SW480 (cell line): ENCODE measurements around the gene FOXP1.

Experiments used
- DNase-seq: peaks from one replicate; pipeline ENCODE4 v3.0.0-alpha.2; 2016; ENCODE audit warnings: low spot score

The FOXP1 gene

DNA sequence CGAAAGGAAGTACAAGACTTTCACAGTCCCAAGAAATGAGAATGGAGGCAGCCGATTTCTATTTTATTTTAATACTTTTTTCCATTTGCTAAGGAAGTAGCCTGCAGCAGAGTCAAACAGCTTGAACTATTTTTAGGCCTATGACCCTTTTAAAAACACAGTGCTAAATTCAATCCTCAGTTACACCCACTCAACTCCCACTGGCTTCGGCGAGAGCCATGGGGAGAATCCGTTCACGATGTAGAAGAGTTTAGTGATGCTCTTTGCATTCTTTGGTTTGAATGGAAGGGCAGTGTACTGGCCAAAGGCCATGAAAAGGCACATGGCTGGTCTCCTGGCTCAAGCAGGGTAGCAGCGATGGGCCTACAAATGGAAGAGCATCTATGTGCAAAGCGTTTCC lies 343.5 kb downstream of the FOXP1 start:
- no peak for DNase-seq

DNA sequence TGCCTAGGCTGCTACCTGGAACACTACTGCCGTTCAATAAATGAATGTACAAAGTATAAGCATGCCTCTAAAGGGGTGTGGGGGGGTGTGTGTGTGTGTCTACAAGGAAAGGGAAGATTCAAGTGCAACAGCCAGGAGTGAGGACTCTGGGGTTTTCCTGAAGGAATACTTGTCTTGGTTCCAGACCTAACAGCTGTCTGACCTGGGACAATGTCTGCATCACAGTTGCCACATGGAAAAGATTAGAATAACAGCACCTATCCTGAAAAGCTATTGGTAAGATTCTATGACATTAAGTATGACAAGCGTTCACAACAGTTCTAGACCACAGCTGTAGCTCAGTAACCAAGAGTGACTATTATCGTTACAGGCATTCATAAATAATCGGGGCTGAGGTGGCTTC lies 345.2 kb downstream of the FOXP1 start:
- DNase-seq: no peak

DNA sequence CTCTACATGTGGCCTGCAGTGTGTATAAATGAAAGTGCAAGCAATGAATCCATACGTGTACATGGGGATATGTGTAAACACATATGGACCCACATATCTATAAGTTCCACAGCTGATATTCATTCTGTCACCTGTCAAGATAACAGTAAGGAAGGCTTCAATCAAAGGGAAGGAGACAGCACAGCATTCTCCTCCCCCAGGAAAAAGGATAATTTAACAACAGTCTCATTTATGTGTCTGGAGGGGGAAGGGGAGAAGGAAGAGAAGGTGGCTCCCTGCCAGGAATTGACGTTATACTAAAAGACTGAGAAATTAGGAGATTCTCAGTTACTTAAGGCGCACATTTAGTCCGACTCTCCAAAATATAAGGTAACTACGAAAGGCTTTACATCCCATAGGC lies 345.9 kb downstream of the FOXP1 start:
- no peak for DNase-seq

DNA sequence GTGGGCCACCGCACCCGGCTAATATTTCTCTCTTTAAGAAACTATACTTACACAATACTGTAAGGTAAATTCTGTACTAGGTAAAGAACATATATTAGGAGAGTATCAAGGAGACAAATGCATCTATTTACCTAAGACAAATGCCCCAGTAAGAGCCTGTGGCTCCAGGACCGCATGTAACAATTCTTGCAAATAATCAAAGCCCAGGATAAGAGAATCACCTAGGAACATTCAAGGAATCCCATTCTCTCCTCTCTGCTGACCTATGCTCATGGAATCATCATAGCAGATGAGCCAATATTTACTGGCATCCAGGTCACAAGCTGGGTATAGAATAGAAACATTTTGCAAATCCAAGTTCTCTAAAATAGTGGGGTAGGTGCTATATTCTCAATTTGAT lies 347.7 kb downstream of the FOXP1 start:
- DNase-seq: no peak

GRCh38 chr3:71232895-71233294 lies 350.6 kb downstream of the FOXP1 start:
- no peak for DNase-seq

DNA sequence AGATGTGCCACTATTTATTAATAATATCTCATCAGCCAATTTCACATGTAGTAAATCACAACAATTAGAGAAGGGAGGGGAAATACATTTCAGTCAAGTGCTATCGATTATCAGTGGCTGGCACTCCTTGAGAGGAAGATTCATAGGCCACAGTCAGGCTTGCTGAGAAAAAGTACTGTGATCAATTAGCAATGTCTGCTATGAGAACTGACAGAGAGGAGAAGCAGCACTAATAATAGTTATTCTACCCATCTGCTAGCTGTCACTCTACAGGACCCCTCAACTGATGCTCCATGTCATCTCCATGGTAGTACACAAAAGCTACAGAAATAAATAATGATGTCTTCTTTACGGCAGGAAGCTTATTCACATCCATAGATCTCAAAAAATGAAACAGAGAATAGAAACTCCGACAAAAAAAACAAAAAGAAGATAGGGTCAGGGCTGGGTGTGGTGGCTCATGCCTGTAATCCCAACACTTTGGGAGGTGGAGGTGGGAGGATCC lies 351.3 kb downstream of the FOXP1 start:
- no peak for DNase-seq

DNA sequence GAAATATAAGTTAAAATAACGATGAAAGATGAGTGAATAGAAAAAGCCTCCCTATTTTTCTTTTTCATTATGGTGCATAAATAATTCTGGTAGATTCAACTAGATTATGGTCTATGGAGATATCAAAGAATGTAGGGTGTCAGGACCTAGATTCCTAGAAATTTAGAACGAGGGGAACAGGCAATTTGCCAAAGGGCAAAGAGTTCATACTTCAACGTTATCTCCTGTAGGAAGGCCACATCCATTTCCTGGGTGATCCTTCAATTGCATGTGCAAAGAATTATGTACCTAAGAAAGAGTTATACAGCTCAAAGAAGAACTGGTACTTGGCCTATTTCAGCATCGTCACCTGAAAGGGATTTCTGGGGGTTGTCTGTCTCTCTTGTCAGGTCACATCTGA lies 351.8 kb downstream of the FOXP1 start:
- no peak for DNase-seq

GRCh38 chr3:71229905-71230657 lies 353.4 kb downstream of the FOXP1 start:
- DNase-seq: no peak

DNA sequence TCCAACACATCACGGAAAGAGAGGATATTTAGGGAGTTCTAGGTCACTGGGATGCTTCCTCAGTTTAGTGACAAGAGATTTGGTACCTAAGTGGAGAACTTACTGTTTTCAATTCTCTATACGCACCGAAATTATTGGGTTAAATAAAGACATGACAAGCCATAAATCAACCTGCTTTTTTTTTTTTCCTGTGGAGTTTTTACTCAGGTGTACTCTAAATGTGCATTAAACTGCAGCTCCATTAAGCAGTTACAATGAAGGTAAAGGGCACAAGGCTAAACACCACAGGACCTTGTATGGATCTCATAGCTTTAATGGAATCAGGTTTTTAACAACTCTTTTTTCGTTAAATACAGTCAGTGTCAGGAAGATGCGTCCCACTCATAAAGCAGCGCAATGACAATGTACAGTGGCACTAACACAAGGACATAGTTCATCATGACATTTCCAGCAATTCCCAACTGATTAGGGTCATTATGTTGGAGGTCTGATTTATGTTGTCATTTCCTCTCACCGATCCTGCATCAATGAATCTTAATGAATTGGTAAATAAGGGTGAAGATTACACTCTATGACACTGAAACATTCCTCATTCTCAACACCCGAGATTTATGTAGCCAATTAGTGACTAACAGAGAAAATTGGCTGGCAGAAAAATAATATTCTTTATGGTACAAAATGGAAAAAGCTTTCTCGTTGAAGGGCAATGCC lies 355.2 kb downstream of the FOXP1 start:
- no peak for DNase-seq

DNA sequence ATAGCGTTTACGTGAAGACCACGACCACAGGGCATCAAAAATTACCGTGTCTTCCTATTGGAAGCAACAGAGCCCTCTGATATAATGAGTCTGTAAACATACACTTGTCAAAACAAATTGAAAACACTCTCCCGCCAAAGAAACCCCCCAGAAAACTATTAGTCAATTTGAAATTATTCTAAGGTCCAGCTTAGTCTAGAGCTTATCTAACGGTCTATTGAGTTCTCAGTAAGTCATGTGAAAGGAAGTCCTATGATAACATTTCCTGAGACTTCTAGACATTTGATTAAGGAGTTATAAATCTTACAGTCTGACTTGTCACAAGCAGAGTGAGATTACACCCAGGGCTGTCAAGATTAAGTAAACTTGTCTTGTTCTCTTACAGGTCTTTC lies 356.3 kb downstream of the FOXP1 start:
- no peak for DNase-seq

- DNase-seq: peak; percentile 71
These were observed 356.8 kb downstream of the FOXP1 start for GRCh38 chr3:71226565-71227269.

DNA sequence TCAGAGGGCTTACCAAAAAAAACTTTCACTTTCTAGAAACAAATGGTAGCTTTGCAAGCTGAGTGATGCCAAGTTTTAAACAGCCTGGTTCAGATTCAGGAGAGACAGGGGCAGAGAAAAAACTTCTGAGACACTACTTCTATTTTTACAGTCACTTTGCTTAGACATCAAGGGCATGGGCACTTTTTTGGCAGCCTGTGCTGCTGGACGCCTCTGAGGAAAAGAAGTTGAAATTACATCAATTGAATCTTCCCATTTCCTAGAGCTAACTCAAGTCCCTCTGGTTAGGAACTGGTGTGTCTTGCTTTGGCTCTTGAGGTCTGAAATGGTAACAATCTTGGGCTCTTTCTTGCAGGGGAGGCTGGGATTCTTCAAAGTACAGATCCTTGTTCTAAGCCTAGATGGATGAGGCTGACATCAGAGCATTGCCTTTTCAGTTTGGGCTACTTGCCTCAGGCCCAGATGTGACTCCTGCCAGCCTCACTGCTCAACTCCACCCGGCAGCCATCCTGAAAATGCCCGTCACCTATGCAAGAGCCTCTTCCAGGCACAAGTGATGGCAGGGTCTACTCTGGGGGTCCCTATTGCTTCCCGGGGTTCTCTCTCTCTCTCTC lies 357.5 kb downstream of the FOXP1 start:
- DNase-seq: no peak

- no peak for DNase-seq
These were observed 358.4 kb downstream of the FOXP1 start for GRCh38 chr3:71225002-71225684.

DNA sequence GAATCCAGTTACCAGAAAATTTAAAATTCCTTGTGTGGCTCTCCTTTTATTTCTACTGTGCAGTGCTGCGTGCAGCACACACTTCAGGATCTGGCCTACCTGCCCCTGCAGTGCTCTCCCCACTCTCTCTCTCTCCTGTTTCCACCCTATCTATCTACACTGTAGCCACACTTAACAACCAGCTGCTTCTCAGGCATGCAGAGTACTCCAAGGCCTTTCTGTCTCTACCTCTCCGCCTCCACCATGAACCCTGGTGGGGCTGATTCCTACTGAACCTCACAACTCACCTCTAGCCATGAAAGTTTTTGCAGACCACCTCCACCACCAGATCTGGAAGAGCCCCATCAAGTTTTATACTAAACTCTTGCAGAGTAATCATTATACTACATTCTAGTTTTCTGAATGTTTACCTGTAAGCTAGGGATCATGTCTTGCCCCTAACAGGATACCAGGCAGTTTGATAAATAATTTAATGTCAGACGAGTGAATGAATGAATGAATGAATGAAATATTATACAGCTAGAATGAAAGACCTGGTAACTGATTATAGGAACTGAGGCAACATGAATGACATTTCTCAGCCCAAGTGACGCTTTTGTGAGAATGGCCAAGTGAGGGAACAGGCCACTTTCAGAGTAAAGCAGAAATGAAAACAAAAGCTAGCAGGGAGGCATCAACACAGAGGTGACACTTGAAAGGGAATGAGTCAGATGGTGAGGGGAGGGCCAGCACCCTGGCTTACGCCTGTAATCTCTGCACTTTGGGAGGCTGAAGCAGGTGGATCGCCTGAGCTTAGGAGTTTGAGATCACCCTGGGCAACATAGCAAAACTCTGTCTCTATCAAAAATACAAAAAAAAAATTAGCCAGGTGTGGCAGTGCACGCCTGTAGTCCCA lies 363.5 kb downstream of the FOXP1 start:
- no peak for DNase-seq

DNA sequence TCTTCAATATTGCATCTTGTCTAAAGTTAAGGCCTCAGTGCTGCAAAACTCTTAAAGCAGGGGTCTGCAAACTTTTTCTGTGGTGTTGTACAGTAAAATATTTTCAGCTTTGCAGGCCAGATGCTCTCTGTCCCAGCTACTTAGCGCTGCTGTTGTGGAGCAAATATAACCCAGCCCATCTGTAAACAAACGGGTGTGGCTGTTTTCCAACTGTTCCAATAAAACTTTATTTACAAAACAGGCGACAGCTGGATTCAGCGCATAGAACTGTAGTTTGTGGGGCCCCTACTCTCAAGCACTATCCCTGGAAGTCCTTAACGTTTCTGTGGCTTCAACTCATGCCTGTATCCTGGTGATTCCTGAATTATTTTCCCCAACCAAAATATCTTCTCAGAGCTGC lies 365.0 kb downstream of the FOXP1 start:
- DNase-seq: no peak

- DNase-seq: no peak
These were observed 365.8 kb downstream of the FOXP1 start for GRCh38 chr3:71217640-71218222.

DNA sequence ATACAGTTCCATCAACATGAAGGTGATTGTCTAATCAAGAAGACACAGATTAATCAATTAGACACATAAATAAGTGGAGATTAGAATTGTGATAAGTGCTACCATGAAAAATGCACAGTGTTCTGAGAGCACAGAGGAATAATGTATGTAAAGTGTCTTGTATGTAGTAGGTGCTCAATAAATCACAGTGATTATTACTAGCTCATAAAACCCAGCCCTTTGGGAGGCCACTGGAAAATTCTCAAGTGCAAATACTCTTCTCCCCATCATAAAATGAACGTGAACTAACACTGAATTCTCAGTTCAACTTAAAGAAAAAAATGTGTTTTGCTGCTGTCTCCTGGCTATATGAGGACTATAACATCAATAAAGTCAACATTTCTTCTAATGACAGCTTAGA lies 368.2 kb downstream of the FOXP1 start:
- DNase-seq: no peak

DNA sequence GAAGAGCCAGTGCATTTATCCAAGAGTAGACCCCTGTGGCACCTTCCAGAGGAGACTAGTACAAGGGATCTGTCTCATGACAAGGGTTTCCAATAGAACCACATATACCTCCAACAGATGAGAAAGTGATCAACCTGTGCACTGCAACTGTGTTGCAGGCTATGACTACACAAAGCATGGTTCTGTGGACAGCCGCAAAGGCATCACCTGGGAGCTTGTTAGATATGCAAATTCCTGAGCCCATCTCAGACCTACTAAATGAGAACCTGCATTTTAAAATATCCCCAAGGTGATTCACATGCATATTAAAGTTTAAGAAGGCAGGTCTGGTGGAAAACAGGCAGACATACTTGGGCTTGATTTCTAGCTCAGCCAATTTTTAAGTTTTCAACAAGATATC lies 368.7 kb downstream of the FOXP1 start:
- DNase-seq: no peak

- no peak for DNase-seq
These were observed 369.5 kb downstream of the FOXP1 start for GRCh38 chr3:71214016-71214415.

GRCh38 chr3:71211083-71211482 lies 372.4 kb downstream of the FOXP1 start:
- DNase-seq: no peak
